H1 (cell line): Measurements from ENCODE around the gene PIGS.

Source experiments
- ASH2L ChIP-seq: fragments of 200-600, 300-600 bp; sonication (generic); IDR thresholded peaks from one replicate; pipeline ENCODE4 v1.7.1; 2017; ENCODE audit warnings: low read length
- CBX8 ChIP-seq: fragments of 300-800, 300-1000 bp; sonication (generic); IDR thresholded peaks from 2 replicates; pipeline ENCODE4 v1.7.1; 2016; ENCODE audit warnings: low read depth, low read length, borderline replicate concordance
- EP300 ChIP-seq, 2 experiments: IDR thresholded peaks; 1 replicate in 1 of 2; 2 replicates in 1 of 2; pipeline ENCODE4 v1.6.1; 2011 to 2012; ENCODE audit warnings: low read depth in 2 of 2, low read length in 2 of 2, mild to moderate bottlenecking in 2 of 2, borderline replicate concordance in 1 of 2, inconsistent platforms in 1 of 2, moderate library complexity in 1 of 2
- EZH2 ChIP-seq: fragments of 200-600 bp; sonication (generic); IDR thresholded peaks from 2 replicates; pipeline ENCODE4 v1.7.1; 2012; ENCODE audit warnings: low read depth, mild to moderate bottlenecking, moderate library complexity, low read length, inconsistent platforms; ENCODE audit not compliant: severe bottlenecking
- JUN ChIP-seq: IDR thresholded peaks from 2 replicates; pipeline ENCODE4 v1.6.1; 2011; ENCODE audit warnings: low read depth, mild to moderate bottlenecking, improper control_type of control experiment, low read length
- JUND ChIP-seq: IDR thresholded peaks from 2 replicates; pipeline ENCODE4 v1.6.1; 2011; ENCODE audit warnings: mild to moderate bottlenecking, improper control_type of control experiment, low read length
- NANOG ChIP-seq: IDR thresholded peaks from 2 replicates; pipeline ENCODE4 v1.6.1; 2011; ENCODE audit warnings: low read length, low read depth, mild to moderate bottlenecking, inconsistent platforms; ENCODE audit not compliant: insufficient read depth, poor library complexity, severe bottlenecking
- POLR2A ChIP-seq, 2 experiments: IDR thresholded peaks; 1 replicate in 1 of 2; 2 replicates in 1 of 2; pipeline ENCODE4 v1.6.1; 2011; ENCODE audit warnings: low read depth in 2 of 2, low read length in 2 of 2, mild to moderate bottlenecking in 2 of 2; ENCODE audit errors: control extremely low read depth in 1 of 2
- RFX5 ChIP-seq: IDR thresholded peaks from 2 replicates; pipeline ENCODE4 v1.6.1; 2011; ENCODE audit warnings: low read depth, low read length, improper control_type of control experiment, borderline replicate concordance
- SIN3A ChIP-seq, 2 experiments: IDR thresholded peaks in 1 of 2; conservative IDR thresholded peaks in 1 of 2; 2 replicates each; pipeline ENCODE4 v1.6.1; 2011 to 2012; ENCODE audit warnings: low read length in 2 of 2, improper control_type of control experiment in 1 of 2, low read depth in 1 of 2, mild to moderate bottlenecking in 1 of 2
- TF ChIP-seq, protein P1 (sequence below): IDR thresholded peaks from 2 replicates; pipeline ENCODE4 v1.6.1; 2012; ENCODE audit warnings: inconsistent platforms
- TF ChIP-seq, protein P2 (sequence below), 3 experiments: IDR thresholded peaks; 1 replicate in 2 of 3; 2 replicates in 1 of 3; pipeline versions ENCODE4 v1.5.1 to v1.6.1; 2011; ENCODE audit warnings: low read length in 3 of 3, mild to moderate bottlenecking in 3 of 3, inconsistent platforms in 2 of 3, low read depth in 1 of 3, moderate library complexity in 1 of 3; ENCODE audit not compliant: insufficient read depth in 1 of 3; ENCODE audit errors: control extremely low read depth in 1 of 3

DNA sequence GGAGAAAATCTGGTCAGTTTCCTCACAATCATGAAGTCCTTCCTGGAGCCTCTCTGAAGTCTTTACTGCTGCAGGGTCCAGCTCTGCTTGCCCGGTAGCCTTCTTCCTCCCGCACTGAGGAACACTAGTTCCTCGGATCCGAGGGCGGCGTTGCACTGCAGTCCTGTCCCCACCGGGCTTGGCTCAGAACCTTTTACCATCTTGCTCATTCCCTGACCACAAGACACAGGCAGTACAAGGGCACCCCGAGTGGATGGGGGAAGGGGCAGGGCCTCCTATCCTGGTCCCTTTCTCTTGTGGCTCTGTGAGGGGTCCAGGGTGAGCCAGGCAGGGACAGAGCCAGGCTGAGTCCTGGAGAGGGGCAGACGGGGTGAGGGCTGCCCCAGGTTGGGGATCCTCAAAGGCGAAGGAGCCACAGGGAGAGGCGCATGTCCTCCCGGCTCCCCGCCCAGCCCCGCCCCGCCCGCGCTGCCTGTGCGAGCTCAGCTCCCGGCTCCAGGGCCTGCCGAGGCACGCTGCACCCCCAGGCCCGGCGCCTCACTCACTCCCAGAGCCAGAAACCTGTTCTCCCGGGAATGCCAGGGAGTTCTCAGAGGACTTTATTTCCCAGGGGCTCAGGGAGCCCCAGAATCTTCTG lies 63.6 kb downstream of the PIGS start:
- TF ChIP-seq EZH2 (no peak), JUN (no peak), ASH2L (no peak), JUND (no peak), CBX8 (no peak), EP300 (IDR thresholded peaks at IDR 0.05; ENCODE audit: borderline replicate concordance in 1 of 2, low read depth in 2 of 2, low read length in 2 of 2) (no peak), RFX5 (no peak), POLR2A (IDR thresholded peaks at IDR 0.05; ENCODE audit: control extremely low read depth in 1 of 2, low read depth in 2 of 2, low read length in 2 of 2) (no peak), NANOG (no peak), SIN3A (conservative IDR thresholded peaks at IDR 0.05 in 1 of 2, IDR thresholded peaks at IDR 0.05 in 1 of 2; ENCODE audit: low read depth in 1 of 2, low read length in 2 of 2) (no peak)
- TF ChIP-seq, protein P1, sequence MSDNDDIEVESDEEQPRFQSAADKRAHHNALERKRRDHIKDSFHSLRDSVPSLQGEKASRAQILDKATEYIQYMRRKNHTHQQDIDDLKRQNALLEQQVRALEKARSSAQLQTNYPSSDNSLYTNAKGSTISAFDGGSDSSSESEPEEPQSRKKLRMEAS, result peak; percentile 17; the same call in 1 of the 2 replicates
- TF ChIP-seq, protein P2, sequence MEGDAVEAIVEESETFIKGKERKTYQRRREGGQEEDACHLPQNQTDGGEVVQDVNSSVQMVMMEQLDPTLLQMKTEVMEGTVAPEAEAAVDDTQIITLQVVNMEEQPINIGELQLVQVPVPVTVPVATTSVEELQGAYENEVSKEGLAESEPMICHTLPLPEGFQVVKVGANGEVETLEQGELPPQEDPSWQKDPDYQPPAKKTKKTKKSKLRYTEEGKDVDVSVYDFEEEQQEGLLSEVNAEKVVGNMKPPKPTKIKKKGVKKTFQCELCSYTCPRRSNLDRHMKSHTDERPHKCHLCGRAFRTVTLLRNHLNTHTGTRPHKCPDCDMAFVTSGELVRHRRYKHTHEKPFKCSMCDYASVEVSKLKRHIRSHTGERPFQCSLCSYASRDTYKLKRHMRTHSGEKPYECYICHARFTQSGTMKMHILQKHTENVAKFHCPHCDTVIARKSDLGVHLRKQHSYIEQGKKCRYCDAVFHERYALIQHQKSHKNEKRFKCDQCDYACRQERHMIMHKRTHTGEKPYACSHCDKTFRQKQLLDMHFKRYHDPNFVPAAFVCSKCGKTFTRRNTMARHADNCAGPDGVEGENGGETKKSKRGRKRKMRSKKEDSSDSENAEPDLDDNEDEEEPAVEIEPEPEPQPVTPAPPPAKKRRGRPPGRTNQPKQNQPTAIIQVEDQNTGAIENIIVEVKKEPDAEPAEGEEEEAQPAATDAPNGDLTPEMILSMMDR (IDR thresholded peaks at IDR 0.05; ENCODE audit: control extremely low read depth in 1 of 3, insufficient read depth in 1 of 3, low read depth in 1 of 3, low read length in 3 of 3), result no peak
